Gastrocnemius medialis (tissue), 4 donors: ENCODE data around the gene IL1A.

Source experiments
- POLR2A ChIP-seq, 2 donors: fragments of 450-650 bp; IDR thresholded peaks; one replicate each; pipeline ENCODE4 v1.6.1; 2017; ENCODE audit warnings: antibody characterized with exemption in 2 of 2, mild to moderate bottlenecking in 2 of 2, moderate library complexity in 2 of 2
- TF ChIP-seq, protein P1 (sequence below), 5 experiments: fragments of 450-650 bp in 3 of 5; fragments of 200-600 bp in 2 of 5; sonication (generic) in 2 of 5; IDR thresholded peaks in 4 of 5; conservative IDR thresholded peaks in 1 of 5; 1 replicate in 4 of 5; 2 replicates in 1 of 5; pipeline ENCODE4 v1.5.1; 2016 to 2019; ENCODE audit warnings: antibody characterized with exemption in 5 of 5, mild to moderate bottlenecking in 3 of 5, moderate library complexity in 3 of 5

DNA sequence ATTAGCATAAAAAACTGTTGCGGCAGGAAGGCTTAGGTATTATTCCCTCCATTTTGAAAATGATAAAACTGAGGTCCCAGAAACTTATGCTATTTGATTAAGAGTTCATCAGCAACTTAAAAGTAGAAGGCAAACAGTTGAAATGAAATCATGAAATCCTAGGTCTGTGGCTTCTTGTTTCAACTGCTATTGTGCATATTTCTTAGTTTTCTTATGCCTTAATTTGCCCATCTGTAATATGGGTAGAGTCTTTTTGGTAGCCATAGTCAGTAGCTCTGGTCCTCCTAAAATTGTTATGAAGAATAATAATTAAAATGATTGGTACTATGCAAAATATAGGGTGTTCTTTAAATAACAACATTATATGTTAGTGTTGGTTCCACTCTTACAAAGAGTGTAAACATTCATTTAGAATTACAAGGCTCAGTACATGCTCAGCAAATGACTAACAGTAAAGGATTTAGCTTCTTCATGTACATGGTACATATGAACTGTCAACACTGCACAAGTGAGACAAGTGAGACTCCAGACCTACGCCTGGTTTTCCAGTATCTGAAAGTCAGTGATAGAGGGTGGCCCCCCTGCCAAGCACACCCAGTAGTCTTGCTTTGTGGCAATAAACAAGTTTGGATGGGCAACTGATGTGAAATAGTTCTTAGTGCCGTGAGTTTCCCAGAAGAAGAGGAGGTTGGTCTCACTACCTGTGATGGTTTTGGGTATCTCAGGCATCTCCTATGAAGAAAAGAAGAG lies 9.6 kb downstream of the IL1A start:
- TF ChIP-seq, protein P1, sequence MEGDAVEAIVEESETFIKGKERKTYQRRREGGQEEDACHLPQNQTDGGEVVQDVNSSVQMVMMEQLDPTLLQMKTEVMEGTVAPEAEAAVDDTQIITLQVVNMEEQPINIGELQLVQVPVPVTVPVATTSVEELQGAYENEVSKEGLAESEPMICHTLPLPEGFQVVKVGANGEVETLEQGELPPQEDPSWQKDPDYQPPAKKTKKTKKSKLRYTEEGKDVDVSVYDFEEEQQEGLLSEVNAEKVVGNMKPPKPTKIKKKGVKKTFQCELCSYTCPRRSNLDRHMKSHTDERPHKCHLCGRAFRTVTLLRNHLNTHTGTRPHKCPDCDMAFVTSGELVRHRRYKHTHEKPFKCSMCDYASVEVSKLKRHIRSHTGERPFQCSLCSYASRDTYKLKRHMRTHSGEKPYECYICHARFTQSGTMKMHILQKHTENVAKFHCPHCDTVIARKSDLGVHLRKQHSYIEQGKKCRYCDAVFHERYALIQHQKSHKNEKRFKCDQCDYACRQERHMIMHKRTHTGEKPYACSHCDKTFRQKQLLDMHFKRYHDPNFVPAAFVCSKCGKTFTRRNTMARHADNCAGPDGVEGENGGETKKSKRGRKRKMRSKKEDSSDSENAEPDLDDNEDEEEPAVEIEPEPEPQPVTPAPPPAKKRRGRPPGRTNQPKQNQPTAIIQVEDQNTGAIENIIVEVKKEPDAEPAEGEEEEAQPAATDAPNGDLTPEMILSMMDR (IDR thresholded peaks at IDR 0.05 in 4 of 5, conservative IDR thresholded peaks at IDR 0.05 in 1 of 5): no peak
- TF ChIP-seq POLR2A (IDR thresholded peaks at IDR 0.05): no peak
